A673 (cell line): ENCODE results near the gene CCDC12.

ENCODE experiments used
- EZH2 ChIP-seq: fragments of 200-600 bp; sonication (generic); IDR thresholded peaks from 2 replicates; pipeline ENCODE4 v1.6.1; 2017; ENCODE audit warnings: borderline replicate concordance, low read depth, mild to moderate bottlenecking, mixed read lengths, antibody characterized with exemption, low read length; ENCODE audit not compliant: poor library complexity, severe bottlenecking
- TF ChIP-seq, protein P1 (sequence below): fragments of 300-800, 200-600 bp; sonication (generic); conservative IDR thresholded peaks from 2 replicates; pipeline ENCODE4 v1.5.1; 2017; ENCODE audit warnings: low read depth, mild to moderate bottlenecking, antibody characterized with exemption, low read length, moderate library complexity, mixed read lengths

DNA sequence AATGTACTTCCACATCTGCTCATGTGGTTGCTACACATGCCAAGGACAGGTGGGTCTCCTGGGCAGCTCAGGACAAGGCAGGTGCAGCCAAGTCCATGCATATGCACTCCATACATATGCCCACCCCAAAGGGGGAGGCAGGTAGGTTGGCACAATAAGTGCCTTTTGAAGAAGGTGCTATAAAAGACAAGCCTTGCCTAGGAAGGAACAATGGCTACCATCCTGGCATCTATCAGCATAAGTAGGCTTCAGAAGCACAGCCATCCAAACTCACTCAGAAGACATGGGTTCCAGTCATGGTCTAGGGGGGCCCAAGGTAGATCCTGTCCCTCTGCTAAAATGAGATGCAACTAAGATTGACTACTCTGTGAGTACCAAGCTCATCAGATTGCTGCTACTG lies 37.5 kb upstream of the CCDC12 start:
- TF ChIP-seq, protein P1, sequence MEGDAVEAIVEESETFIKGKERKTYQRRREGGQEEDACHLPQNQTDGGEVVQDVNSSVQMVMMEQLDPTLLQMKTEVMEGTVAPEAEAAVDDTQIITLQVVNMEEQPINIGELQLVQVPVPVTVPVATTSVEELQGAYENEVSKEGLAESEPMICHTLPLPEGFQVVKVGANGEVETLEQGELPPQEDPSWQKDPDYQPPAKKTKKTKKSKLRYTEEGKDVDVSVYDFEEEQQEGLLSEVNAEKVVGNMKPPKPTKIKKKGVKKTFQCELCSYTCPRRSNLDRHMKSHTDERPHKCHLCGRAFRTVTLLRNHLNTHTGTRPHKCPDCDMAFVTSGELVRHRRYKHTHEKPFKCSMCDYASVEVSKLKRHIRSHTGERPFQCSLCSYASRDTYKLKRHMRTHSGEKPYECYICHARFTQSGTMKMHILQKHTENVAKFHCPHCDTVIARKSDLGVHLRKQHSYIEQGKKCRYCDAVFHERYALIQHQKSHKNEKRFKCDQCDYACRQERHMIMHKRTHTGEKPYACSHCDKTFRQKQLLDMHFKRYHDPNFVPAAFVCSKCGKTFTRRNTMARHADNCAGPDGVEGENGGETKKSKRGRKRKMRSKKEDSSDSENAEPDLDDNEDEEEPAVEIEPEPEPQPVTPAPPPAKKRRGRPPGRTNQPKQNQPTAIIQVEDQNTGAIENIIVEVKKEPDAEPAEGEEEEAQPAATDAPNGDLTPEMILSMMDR, result no peak
- TF ChIP-seq EZH2, result no peak
